Measurements from ENCODE around the gene ELOVL6.

The ELOVL6 gene

DNA sequence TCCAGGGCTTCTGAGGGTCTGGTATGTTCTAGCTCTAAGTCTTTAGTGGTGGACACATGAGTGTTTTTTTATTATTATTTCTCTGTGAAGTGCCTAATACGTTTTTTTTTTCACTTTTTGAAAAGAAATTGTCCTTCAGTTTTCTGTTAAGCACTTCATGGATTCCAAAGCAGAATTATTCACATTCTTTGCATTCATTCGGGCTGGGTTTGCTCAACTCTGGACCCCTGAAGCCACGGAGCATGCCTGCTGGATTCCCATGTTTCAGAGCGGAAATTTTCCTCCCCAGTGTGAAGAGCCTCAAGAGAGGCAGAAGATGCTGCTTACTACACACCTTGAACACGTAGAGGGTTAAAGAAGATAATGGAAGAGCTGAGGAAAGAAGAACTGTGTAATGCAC is 178.3 kb downstream of the ELOVL6 start:
- Histone ChIP-seq H3K4me1 (ENCODE audit: low read depth, poor library complexity, severe bottlenecking) (no peaks in the 10 kb centered on the region), H3K27me3 (ENCODE audit: insufficient read depth, low read depth) (no peaks in the 10 kb centered on the region), H3K27ac (no peak overlapping the region), H3K79me2 (ENCODE audit: insufficient read depth, low read depth) (no peaks in the 10 kb centered on the region), H2AFZ (ENCODE audit: low read depth) (no peak overlapping the region), H4K20me1 (ENCODE audit: insufficient read depth) (no peaks in the 10 kb centered on the region), H3K36me3 (ENCODE audit: insufficient read depth) (no peaks in the 10 kb centered on the region), H3K4me2 (no peak overlapping the region), H3K4me3 (IDR thresholded peaks at IDR 0.05; ENCODE audit: insufficient read depth, low read depth, low read length) (no peak overlapping the region), H3K9ac (no peak overlapping the region)
- no peak for TF ChIP-seq CTCF (conservative IDR thresholded peaks at IDR 0.05; ENCODE audit: low read depth, low read length)

- H4K20me1 ChIP-seq (ENCODE audit: insufficient read depth): no peaks in the 10 kb centered on the region
- H2AFZ ChIP-seq (ENCODE audit: low read depth): no peak overlapping the region
Observed at GRCh38 chr4:110019153-110019552, 179.3 kb downstream of the ELOVL6 start.

GRCh38 chr4:110014233-110014632 is 184.2 kb downstream of the ELOVL6 start:
- Histone ChIP-seq H3K4me3 (IDR thresholded peaks at IDR 0.05; ENCODE audit: insufficient read depth, low read depth, low read length) (no peak overlapping the region), H4K20me1 (ENCODE audit: insufficient read depth) (no peaks in the 10 kb centered on the region), H3K4me1 (ENCODE audit: low read depth, poor library complexity, severe bottlenecking) (peaks cover 9% of the 10 kb centered on the region), H3K9ac (no peak overlapping the region), H3K27ac (no peak overlapping the region), H3K27me3 (ENCODE audit: insufficient read depth, low read depth) (no peaks in the 10 kb centered on the region), H2AFZ (ENCODE audit: low read depth) (no peak overlapping the region), H3K4me2 (no peak overlapping the region), H3K79me2 (ENCODE audit: insufficient read depth, low read depth) (no peaks in the 10 kb centered on the region), H3K36me3 (ENCODE audit: insufficient read depth) (no peaks in the 10 kb centered on the region)
- TF ChIP-seq CTCF (conservative IDR thresholded peaks at IDR 0.05; ENCODE audit: low read depth, low read length): no peak

More at GRCh38 chr4:110019153-110019552, 179.3 kb downstream of the ELOVL6 start:
- H3K27me3 ChIP-seq (ENCODE audit: insufficient read depth, low read depth): no peaks in the 10 kb centered on the region
- no peak for TF ChIP-seq CTCF (conservative IDR thresholded peaks at IDR 0.05; ENCODE audit: low read depth, low read length)
- H3K36me3 ChIP-seq (ENCODE audit: insufficient read depth): no peaks in the 10 kb centered on the region
- H3K79me2 ChIP-seq (ENCODE audit: insufficient read depth, low read depth): no peaks in the 10 kb centered on the region
- H3K27ac ChIP-seq: no peak overlapping the region
- no peak overlapping the region for H3K4me3 ChIP-seq (IDR thresholded peaks at IDR 0.05; ENCODE audit: insufficient read depth, low read depth, low read length)
- H3K9ac ChIP-seq: no peak overlapping the region
- no peak overlapping the region for H3K4me2 ChIP-seq
- no peaks in the 10 kb centered on the region for H3K4me1 ChIP-seq (ENCODE audit: low read depth, poor library complexity, severe bottlenecking)

GRCh38 chr4:110012917-110013316 is 185.5 kb downstream of the ELOVL6 start:
- Histone ChIP-seq H3K9ac (no peak overlapping the region), H2AFZ (ENCODE audit: low read depth) (0 out of 2 replicates have a peak overlapping the region, but pooled peaks have one; percentile 1), H3K27me3 (ENCODE audit: insufficient read depth, low read depth) (no peaks in the 10 kb centered on the region), H3K4me3 (IDR thresholded peaks at IDR 0.05; ENCODE audit: insufficient read depth, low read depth, low read length) (no peak overlapping the region), H3K4me1 (ENCODE audit: low read depth, poor library complexity, severe bottlenecking) (peaks cover 9% of the 10 kb centered on the region), H3K36me3 (ENCODE audit: insufficient read depth) (no peaks in the 10 kb centered on the region), H3K27ac (no peak overlapping the region), H3K4me2 (peak overlapping the region; percentile 11; the same call in 1 of the 2 replicates), H3K79me2 (ENCODE audit: insufficient read depth, low read depth) (no peaks in the 10 kb centered on the region), H4K20me1 (ENCODE audit: insufficient read depth) (no peaks in the 10 kb centered on the region)
- no peak for TF ChIP-seq CTCF (conservative IDR thresholded peaks at IDR 0.05; ENCODE audit: low read depth, low read length)

Data from KMS-11 (cell line).